ENCODE results near the gene GUCY2F. TPM values are rescaled to one million over a fixed set of nuclear protein-coding genes. Genes with fewer than 3 reads are reported as not detected.

The GUCY2F gene
- total and polyA plus RNA-seq, 2 donors (not counting 3 experiments of a cell fraction or from before 2014, with no cell fraction given): 0.01 TPM; not detected in 1

GRCh38 chrX:109372291-109372690 is 109.6 kb downstream of the GUCY2F start:
- Histone ChIP-seq H3K27ac (ENCODE audit: insufficient read depth, low read depth, low read length) (no peak overlapping the region), H3K4me2 (ENCODE audit: insufficient read depth, low read length) (no peak overlapping the region), H3K9me3 (replicated peaks; ENCODE audit: control insufficient read depth, insufficient read depth, low read length) (no peaks in the 10 kb centered on the region), H4K20me1 (replicated peaks; ENCODE audit: control insufficient read depth, extremely low read depth, insufficient read depth, low read length) (no peaks in the 10 kb centered on the region), H2AFZ (ENCODE audit: low read depth, low read length) (no peak overlapping the region), H3K36me3 (ENCODE audit: control insufficient read depth in 2 of 2, extremely low read depth in 1 of 2, insufficient read depth in 2 of 2, low read length in 2 of 2) (no peaks in the 10 kb centered on the region), H3K9ac (replicated peaks; ENCODE audit: extremely low read depth, insufficient read depth, low read length) (no peak overlapping the region), H3K4me1 (ENCODE audit: control insufficient read depth, extremely low read depth, insufficient read depth, low read length) (no peaks in the 10 kb centered on the region), H3K79me2 (ENCODE audit: control insufficient read depth, insufficient read depth, low read length) (no peaks in the 10 kb centered on the region), H3K27me3 (ENCODE audit: control insufficient read depth in 2 of 2, insufficient read depth in 2 of 2, low read length in 2 of 2) (no peaks in the 10 kb centered on the region), H3K4me3 (replicated peaks in 1 of 3; ENCODE audit: insufficient read depth in 1 of 3, low read depth in 1 of 3, low read length in 3 of 3) (no peak overlapping the region), H3K9me1 (replicated peaks; ENCODE audit: control insufficient read depth, extremely low read depth, insufficient read depth, low read length) (no peaks in the 10 kb centered on the region)
- intact Hi-C loops (cut with micrococcal nuclease): no loop called here
- ChIA-PET POLR2A (no interaction called here), CTCF (no interaction called here)
- dilution Hi-C loops (cut with MboI; ENCODE audit: extremely low pct_ligation_motif_present, low sequenced_read_pairs): no loop called here
- FAIRE-seq (no peak), DNase-seq (ENCODE audit: low read depth, low spot score) (no peak)
- TF ChIP-seq, protein P1, sequence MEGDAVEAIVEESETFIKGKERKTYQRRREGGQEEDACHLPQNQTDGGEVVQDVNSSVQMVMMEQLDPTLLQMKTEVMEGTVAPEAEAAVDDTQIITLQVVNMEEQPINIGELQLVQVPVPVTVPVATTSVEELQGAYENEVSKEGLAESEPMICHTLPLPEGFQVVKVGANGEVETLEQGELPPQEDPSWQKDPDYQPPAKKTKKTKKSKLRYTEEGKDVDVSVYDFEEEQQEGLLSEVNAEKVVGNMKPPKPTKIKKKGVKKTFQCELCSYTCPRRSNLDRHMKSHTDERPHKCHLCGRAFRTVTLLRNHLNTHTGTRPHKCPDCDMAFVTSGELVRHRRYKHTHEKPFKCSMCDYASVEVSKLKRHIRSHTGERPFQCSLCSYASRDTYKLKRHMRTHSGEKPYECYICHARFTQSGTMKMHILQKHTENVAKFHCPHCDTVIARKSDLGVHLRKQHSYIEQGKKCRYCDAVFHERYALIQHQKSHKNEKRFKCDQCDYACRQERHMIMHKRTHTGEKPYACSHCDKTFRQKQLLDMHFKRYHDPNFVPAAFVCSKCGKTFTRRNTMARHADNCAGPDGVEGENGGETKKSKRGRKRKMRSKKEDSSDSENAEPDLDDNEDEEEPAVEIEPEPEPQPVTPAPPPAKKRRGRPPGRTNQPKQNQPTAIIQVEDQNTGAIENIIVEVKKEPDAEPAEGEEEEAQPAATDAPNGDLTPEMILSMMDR (IDR thresholded peaks at IDR 0.05; ENCODE audit: extremely low read depth in 1 of 2, insufficient read depth in 1 of 2, low read depth in 1 of 2, low read length in 2 of 2): no peak
- TF ChIP-seq MYC (IDR thresholded peaks at IDR 0.05; ENCODE audit: low read depth, low read length): no peak
- TF ChIP-seq JUN (IDR thresholded peaks at IDR 0.05; ENCODE audit: borderline replicate concordance, insufficient read depth, insufficient read length, low read depth): no peak
- no peak for TF ChIP-seq MAX (IDR thresholded peaks at IDR 0.05; ENCODE audit: insufficient read depth, insufficient read length)
- no peak for TF ChIP-seq EZH2 (IDR thresholded peaks at IDR 0.05; ENCODE audit: borderline replicate concordance, low read depth, low read length, severe bottlenecking)
- no peak for TF ChIP-seq GATA2 (IDR thresholded peaks at IDR 0.05; ENCODE audit: insufficient read depth, insufficient read length, low read depth, low read length)
- no TSS peak for BruUV-seq (replicated peaks)

All from endothelial cell of umbilical vein (primary cell).